HEK293 (cell line): ENCODE measurements around the gene SCAF4.
A peak's percentile ranks its signal among the peaks of the same experiment; 100 is the strongest.

Source experiments
- CTCF ChIP-seq: fragments of 450-650 bp; formaldehyde crosslinking; IDR thresholded peaks from 2 replicates; pipeline ENCODE4 v1.5.1; 2016; ENCODE audit warnings: missing biosample characterization, missing genetic modification characterization
- HOXA7 ChIP-seq: sonication (generic); formaldehyde crosslinking; IDR thresholded peaks from 2 replicates; pipeline ENCODE4 v1.8.1; 2022; ENCODE audit warnings: missing genetic modification reagents, borderline replicate concordance
- KLF16 ChIP-seq: fragments of 450-650 bp; formaldehyde crosslinking; IDR thresholded peaks from 2 replicates; pipeline ENCODE4 v1.5.1; 2017; ENCODE audit warnings: missing biosample characterization, missing genetic modification characterization
- PRDM2 ChIP-seq: fragments of 450-650 bp; formaldehyde crosslinking; IDR thresholded peaks from 2 replicates; pipeline ENCODE4 v1.5.1; 2016; ENCODE audit warnings: missing biosample characterization, missing genetic modification characterization, borderline replicate concordance
- YY1 ChIP-seq: fragments of 450-650 bp; formaldehyde crosslinking; IDR thresholded peaks from 2 replicates; pipeline ENCODE4 v1.5.1; 2018; ENCODE audit warnings: missing biosample characterization, missing genetic modification characterization
- ZNF140 ChIP-seq: fragments of 450-650 bp; formaldehyde crosslinking; IDR thresholded peaks from 2 replicates; pipeline ENCODE4 v1.5.1; 2016; ENCODE audit warnings: missing biosample characterization, missing genetic modification characterization
- ZNF24 ChIP-seq: fragments of 450-650 bp; formaldehyde crosslinking; IDR thresholded peaks from 2 replicates; pipeline ENCODE4 v1.5.1; 2016; ENCODE audit warnings: missing biosample characterization, missing genetic modification characterization
- ZNF350 ChIP-seq: fragments of 450-650 bp; formaldehyde crosslinking; IDR thresholded peaks from 2 replicates; pipeline ENCODE4 v1.5.0; 2017; ENCODE audit warnings: missing biosample characterization, mild to moderate bottlenecking, missing genetic modification characterization
- ZNF664 ChIP-seq: fragments of 450-650 bp; formaldehyde crosslinking; IDR thresholded peaks from 2 replicates; pipeline ENCODE4 v1.5.1; 2016; ENCODE audit warnings: missing biosample characterization, missing genetic modification characterization

GRCh38 chr21:31731857-31732596 is at the start of gene SCAF4:
- no peak for TF ChIP-seq ZNF24 (tag by site-specific recombination)
- TF ChIP-seq CTCF (tag by site-specific recombination), result peak; percentile 26; the same call in 1 of the 2 replicates
- peak; percentile 49 for TF ChIP-seq YY1 (tag by site-specific recombination)
- peak; percentile 52; the same call in 1 of the 2 replicates for TF ChIP-seq KLF16 (tag by site-specific recombination)
- TF ChIP-seq ZNF350 (tag by site-specific recombination), result no peak
- TF ChIP-seq PRDM2, result no peak
- no peak for TF ChIP-seq ZNF664 (tag by site-specific recombination)
- no peak for TF ChIP-seq HOXA7 (CRISPR knock-in tag)
- no peak for TF ChIP-seq ZNF140 (tag by site-specific recombination)
